Upper lobe of left lung (tissue), 4 donors: Measurements from ENCODE around the gene PECR.

Experiments used
- POLR2A ChIP-seq, 4 donors: fragments of 450-650 bp; IDR thresholded peaks; one replicate each; pipeline ENCODE4 v1.5.1; 2016 to 2017; ENCODE audit warnings: antibody characterized with exemption in 4 of 4, mild to moderate bottlenecking in 2 of 4
- POLR2AphosphoS5 ChIP-seq, 2 donors: sonication (generic); formaldehyde crosslinking; IDR thresholded peaks; one replicate each; pipeline ENCODE4 v1.5.1; 2017; ENCODE audit warnings: antibody characterized with exemption in 2 of 2
- TF ChIP-seq, protein P1 (sequence below), 6 experiments: fragments of 450-650 bp in 4 of 6; fragments of 200-600 bp in 2 of 6; sonication (generic) in 2 of 6; IDR thresholded peaks; one replicate each; pipeline ENCODE4 v1.5.1; 2016 to 2019; ENCODE audit warnings: antibody characterized with exemption in 6 of 6

DNA sequence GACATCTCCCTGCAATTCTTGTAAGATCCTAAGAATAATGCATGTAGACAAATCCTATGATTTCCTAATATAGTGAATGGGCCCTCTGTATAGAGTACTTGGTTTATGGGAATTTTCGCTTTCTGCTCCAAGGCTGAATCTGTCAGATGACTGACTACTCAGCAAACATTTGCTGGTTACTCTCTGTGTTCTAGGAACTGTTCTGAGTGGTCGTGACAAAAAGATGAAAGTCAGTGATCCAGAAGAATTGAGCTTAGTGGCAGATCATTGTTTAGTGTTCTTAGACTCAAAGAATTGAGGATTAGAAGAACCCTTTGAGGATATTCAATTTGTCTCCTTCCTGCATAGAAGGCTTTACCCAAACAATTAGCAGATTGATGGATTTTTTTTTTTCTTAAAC lies 37.5 kb upstream of the PECR start:
- TF ChIP-seq POLR2AphosphoS5 (IDR thresholded peaks at IDR 0.05): no peak
- TF ChIP-seq, protein P1, sequence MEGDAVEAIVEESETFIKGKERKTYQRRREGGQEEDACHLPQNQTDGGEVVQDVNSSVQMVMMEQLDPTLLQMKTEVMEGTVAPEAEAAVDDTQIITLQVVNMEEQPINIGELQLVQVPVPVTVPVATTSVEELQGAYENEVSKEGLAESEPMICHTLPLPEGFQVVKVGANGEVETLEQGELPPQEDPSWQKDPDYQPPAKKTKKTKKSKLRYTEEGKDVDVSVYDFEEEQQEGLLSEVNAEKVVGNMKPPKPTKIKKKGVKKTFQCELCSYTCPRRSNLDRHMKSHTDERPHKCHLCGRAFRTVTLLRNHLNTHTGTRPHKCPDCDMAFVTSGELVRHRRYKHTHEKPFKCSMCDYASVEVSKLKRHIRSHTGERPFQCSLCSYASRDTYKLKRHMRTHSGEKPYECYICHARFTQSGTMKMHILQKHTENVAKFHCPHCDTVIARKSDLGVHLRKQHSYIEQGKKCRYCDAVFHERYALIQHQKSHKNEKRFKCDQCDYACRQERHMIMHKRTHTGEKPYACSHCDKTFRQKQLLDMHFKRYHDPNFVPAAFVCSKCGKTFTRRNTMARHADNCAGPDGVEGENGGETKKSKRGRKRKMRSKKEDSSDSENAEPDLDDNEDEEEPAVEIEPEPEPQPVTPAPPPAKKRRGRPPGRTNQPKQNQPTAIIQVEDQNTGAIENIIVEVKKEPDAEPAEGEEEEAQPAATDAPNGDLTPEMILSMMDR (IDR thresholded peaks at IDR 0.05): no peak
- TF ChIP-seq POLR2A (IDR thresholded peaks at IDR 0.05): no peak
